ENCODE results near the gene ZFYVE28. TPM values are rescaled to one million over a fixed set of nuclear protein-coding genes. Genes with fewer than 3 reads are reported as not detected.

Gene ZFYVE28
- total RNA-seq, 1 experiment from 2014 or later = 19.2 TPM

GRCh38 chr4:2442175-2442993 is 23.9 kb upstream of the ZFYVE28 start:
- no peaks in the 10 kb centered on the region for H3K9me2 ChIP-seq (ENCODE audit: insufficient read depth)
- H3K4me3 ChIP-seq (replicated peaks in 1 of 2; ENCODE audit: low read depth in 1 of 2, low read length in 2 of 2) = no peak overlapping the region
- H3K36me3 ChIP-seq (ENCODE audit: control insufficient read depth in 1 of 2, insufficient read depth in 2 of 2, low read length in 2 of 2) = no peaks in the 10 kb centered on the region
- BruUV-seq (replicated peaks) = no TSS peak
- peak overlapping the region; percentile 50 for H3K4me2 ChIP-seq (ENCODE audit: low read length)
- ATAC-seq (peak; percentile 51), DNase-seq (ENCODE audit: low read depth, low spot score) (no peak)
- H3K79me2 ChIP-seq (ENCODE audit: insufficient read depth, low read length) = no peaks in the 10 kb centered on the region
- H3K4me1 ChIP-seq (ENCODE audit: control insufficient read depth in 1 of 2, insufficient read depth in 2 of 2, low read length in 2 of 2) = peaks cover 4 to 10% of the 10 kb centered on the region in 2 experiments; a peak in 3 of 4 replicates
- H3K27ac ChIP-seq (ENCODE audit: low read depth, low read length) = no peak overlapping the region
- TF ChIP-seq CEBPB (IDR thresholded peaks at IDR 0.05; ENCODE audit: low read depth) (no peak), CBX3 (IDR thresholded peaks at IDR 0.05; ENCODE audit: low read depth) (no peak), ELF1 (IDR thresholded peaks at IDR 0.05; ENCODE audit: borderline replicate concordance, low read depth) (no peak), YY1 (IDR thresholded peaks at IDR 0.05; ENCODE audit: extremely low read depth, insufficient replicate concordance, low read depth, low read length) (no peak), EGR1 (IDR thresholded peaks at IDR 0.05; ENCODE audit: low read depth) (no peak), SP1 (IDR thresholded peaks at IDR 0.05; ENCODE audit: low read depth) (no peak), ZNF274 (IDR thresholded peaks at IDR 0.05; ENCODE audit: low read depth, low read length) (no peak), ATF3 (IDR thresholded peaks at IDR 0.05) (no peak), CTCF (IDR thresholded peaks at IDR 0.05 in 2 of 3, conservative IDR thresholded peaks at IDR 0.05 in 1 of 3; ENCODE audit: borderline replicate concordance in 1 of 3, insufficient read depth in 1 of 3, low read depth in 2 of 3, low read length in 2 of 3) (no peak), EZH2phosphoT487 (IDR thresholded peaks at IDR 0.05; ENCODE audit: borderline replicate concordance) (no peak), MAX (IDR thresholded peaks at IDR 0.05) (no peak), SIN3A (IDR thresholded peaks at IDR 0.05; ENCODE audit: low read depth) (no peak), POLR2AphosphoS5 (IDR thresholded peaks at IDR 0.05; ENCODE audit: low read depth, low read length) (no peak)
- H4K20me1 ChIP-seq (ENCODE audit: insufficient read depth) = no peaks in the 10 kb centered on the region
- H2AFZ ChIP-seq (ENCODE audit: low read depth, low read length, poor library complexity, severe bottlenecking) = peak overlapping the region; percentile 45
- no peaks in the 10 kb centered on the region for H3K27me3 ChIP-seq (ENCODE audit: insufficient read depth, low read length)
- ChIA-PET RAD21 (ENCODE audit: low non-redundant PET in 1 of 2, low total read pairs in 2 of 2, uncharacterized antibody in 2 of 2, unreplicated experiment in 2 of 2) (interaction anchor here (0.8 to 1.2 kb wide), 3 partner anchors 200 to 222 kb away, joined by 3 to 7 read pairs (median 3); partner anchors contain the start of genes HAUS3 (in 1 of the 2) and POLN (in 1 of the 2)), CTCF (interaction anchor here (1.0 to 2.7 kb wide), 16 partner anchors 8 to 225 kb away, joined by 3 to 38 read pairs (median 6); partner anchors contain the start of genes CFAP99, HAUS3, MXD4 and POLN), POLR2A (no interaction called here)
- intact Hi-C loops (cut with micrococcal nuclease) = no loop called here
- H3K9ac ChIP-seq (ENCODE audit: low read length) = no peak overlapping the region
- H3K9me3 ChIP-seq (ENCODE audit: control insufficient read depth in 1 of 2, insufficient read depth in 1 of 2, low read depth in 1 of 2, low read length in 2 of 2) = no peaks in the 10 kb centered on the region

All from HCT116 (cell line).